Hepatocyte (in vitro differentiated cells): ENCODE measurements around the gene FAM168B.

Experiments
- EZH2 ChIP-seq: fragments of 200-600 bp; sonication (generic); IDR thresholded peaks from 2 replicates; pipeline ENCODE4 v1.6.1; 2016; ENCODE audit warnings: antibody characterized with exemption, mild to moderate bottlenecking, borderline replicate concordance
- EZH2phosphoT487 ChIP-seq: fragments of 200-600 bp; sonication (generic); IDR thresholded peaks from one replicate; pipeline ENCODE4 v1.6.1; 2018; ENCODE audit warnings: antibody characterized with exemption, mild to moderate bottlenecking, low read depth, moderate library complexity; ENCODE audit not compliant: unreplicated experiment, severe bottlenecking
- TF ChIP-seq, protein P1 (sequence below): fragments of 200-600 bp; sonication (generic); IDR thresholded peaks from 2 replicates; pipeline ENCODE4 v1.5.1; 2016; ENCODE audit warnings: antibody characterized with exemption, mild to moderate bottlenecking; ENCODE audit not compliant: poor library complexity

DNA sequence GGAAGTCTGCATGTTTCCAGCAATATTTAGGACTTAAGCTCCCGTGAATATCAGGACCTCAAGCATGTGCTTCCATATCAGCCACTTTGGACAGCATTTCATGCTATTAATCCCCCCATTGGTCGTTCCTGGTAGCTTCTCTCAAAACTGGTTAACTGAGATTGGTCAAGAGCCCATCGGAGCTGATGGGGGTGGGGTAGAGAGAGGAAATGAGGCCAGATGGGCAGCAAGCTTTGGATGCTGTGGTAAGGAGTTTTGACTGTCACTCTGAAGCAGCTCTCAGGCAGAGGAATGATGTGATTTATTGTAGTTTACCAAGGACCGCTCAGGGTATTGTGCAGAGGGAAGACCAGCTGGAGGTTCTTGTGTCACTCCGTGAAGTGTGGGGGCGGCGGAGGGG is 81.8 kb downstream of the FAM168B start:
- TF ChIP-seq, protein P1, sequence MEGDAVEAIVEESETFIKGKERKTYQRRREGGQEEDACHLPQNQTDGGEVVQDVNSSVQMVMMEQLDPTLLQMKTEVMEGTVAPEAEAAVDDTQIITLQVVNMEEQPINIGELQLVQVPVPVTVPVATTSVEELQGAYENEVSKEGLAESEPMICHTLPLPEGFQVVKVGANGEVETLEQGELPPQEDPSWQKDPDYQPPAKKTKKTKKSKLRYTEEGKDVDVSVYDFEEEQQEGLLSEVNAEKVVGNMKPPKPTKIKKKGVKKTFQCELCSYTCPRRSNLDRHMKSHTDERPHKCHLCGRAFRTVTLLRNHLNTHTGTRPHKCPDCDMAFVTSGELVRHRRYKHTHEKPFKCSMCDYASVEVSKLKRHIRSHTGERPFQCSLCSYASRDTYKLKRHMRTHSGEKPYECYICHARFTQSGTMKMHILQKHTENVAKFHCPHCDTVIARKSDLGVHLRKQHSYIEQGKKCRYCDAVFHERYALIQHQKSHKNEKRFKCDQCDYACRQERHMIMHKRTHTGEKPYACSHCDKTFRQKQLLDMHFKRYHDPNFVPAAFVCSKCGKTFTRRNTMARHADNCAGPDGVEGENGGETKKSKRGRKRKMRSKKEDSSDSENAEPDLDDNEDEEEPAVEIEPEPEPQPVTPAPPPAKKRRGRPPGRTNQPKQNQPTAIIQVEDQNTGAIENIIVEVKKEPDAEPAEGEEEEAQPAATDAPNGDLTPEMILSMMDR = no peak
- TF ChIP-seq EZH2 (no peak), EZH2phosphoT487 (no peak)
